Activated CD8-positive, alpha-beta memory T cell treated with anti-CD3 and anti-CD28 coated beads for 36 hours (primary cell): ENCODE results near the gene SLC23A2. TPM values are rescaled to one million over a fixed set of nuclear protein-coding genes. Genes with fewer than 3 reads are reported as not detected.
"Not testable (repeated sequence)": the region's sequence is repeated elsewhere in the genome, so short reads cannot be mapped to it uniquely, and the experiment has no call there.

Experiments
- CTCF ChIA-PET: fragments of 350-600 bp; sonication (Branson Sonifier 250); formaldehyde crosslinking; loops from one replicate; lab custom pipeline; 2021; ENCODE audit warnings: antibody characterized with exemption; lab: Charles Lee
- POLR2A ChIA-PET: fragments of 350-600 bp; sonication (Branson Sonifier 250); formaldehyde crosslinking; loops from one replicate; lab custom pipeline; 2021; ENCODE audit warnings: antibody characterized with exemption; lab: Charles Lee
- total RNA-seq, 2 experiments: library from RNA; stranded (reverse); gene quantifications; one replicate each; pipeline ENCODE4 v1.2.3, GENCODE V29; 2021

Gene SLC23A2
- total RNA-seq, 2 experiments from 2014 or later: 22.3 to 22.9 TPM

GRCh38 chr20:4869290-4870193 is 131.8 kb downstream of the SLC23A2 start:
- ChIA-PET CTCF (no interaction called here), POLR2A (interaction anchor here (0.6 kb wide), 1 partner anchor 45 kb away, joined by 3 read pairs; no protein-coding TSS in a partner anchor)

- ChIA-PET CTCF (no interaction called here), POLR2A (no interaction called here)
These were observed 134.3 kb downstream of the SLC23A2 start for GRCh38 chr20:4867051-4867450.

- CTCF ChIA-PET: no interaction called here
- POLR2A ChIA-PET: no interaction called here
These were observed 134.9 kb downstream of the SLC23A2 start for GRCh38 chr20:4866429-4866828.

- POLR2A ChIA-PET: no interaction called here
- CTCF ChIA-PET: no interaction called here
These were observed 137.0 kb downstream of the SLC23A2 start for GRCh38 chr20:4864311-4864752.

- ChIA-PET CTCF (no interaction called here), POLR2A (no interaction called here)
These were observed 138.6 kb downstream of the SLC23A2 start for GRCh38 chr20:4862661-4863060.

GRCh38 chr20:4861961-4862360 is 139.3 kb downstream of the SLC23A2 start:
- ChIA-PET CTCF (no interaction called here), POLR2A (no interaction called here)

GRCh38 chr20:4858000-4858399 is 143.3 kb downstream of the SLC23A2 start:
- ChIA-PET POLR2A (no interaction called here), CTCF (no interaction called here)

- POLR2A ChIA-PET: no interaction called here
- CTCF ChIA-PET: no interaction called here
These were observed 145.1 kb downstream of the SLC23A2 start for GRCh38 chr20:4856022-4856755.

- ChIA-PET CTCF (no interaction called here), POLR2A (no interaction called here)
These were observed 145.8 kb downstream of the SLC23A2 start for GRCh38 chr20:4855555-4855954.

GRCh38 chr20:4855097-4855496 is 146.2 kb downstream of the SLC23A2 start:
- CTCF ChIA-PET: no interaction called here
- POLR2A ChIA-PET: no interaction called here

GRCh38 chr20:4854561-4854901 is 146.8 kb downstream of the SLC23A2 start:
- CTCF ChIA-PET: no interaction called here
- POLR2A ChIA-PET: no interaction called here

GRCh38 chr20:4853757-4854560 is 147.4 kb downstream of the SLC23A2 start:
- POLR2A ChIA-PET: no interaction called here
- CTCF ChIA-PET: no interaction called here

- ChIA-PET POLR2A (interaction anchor here (0.5 kb wide), 1 partner anchor 975 kb away, joined by 6 read pairs; no protein-coding TSS in a partner anchor), CTCF (no interaction called here)
These were observed 148.3 kb downstream of the SLC23A2 start for GRCh38 chr20:4853004-4853403.

GRCh38 chr20:4850960-4851359 is 150.3 kb downstream of the SLC23A2 start:
- ChIA-PET CTCF (no interaction called here), POLR2A (no interaction called here)

- POLR2A ChIA-PET: not testable (repeated sequence)
- CTCF ChIA-PET: interaction anchor here (0.6 kb wide), 1 partner anchor 218 kb away, joined by 3 read pairs; no protein-coding TSS in a partner anchor
These were observed 152.5 kb downstream of the SLC23A2 start for GRCh38 chr20:4848829-4849228.

GRCh38 chr20:4848041-4848440 is 153.3 kb downstream of the SLC23A2 start:
- CTCF ChIA-PET: no interaction called here
- POLR2A ChIA-PET: no interaction called here

GRCh38 chr20:4846821-4847220 is 154.5 kb downstream of the SLC23A2 start:
- CTCF ChIA-PET: interaction anchor here (0.7 kb wide), 1 partner anchor 30 kb away, joined by 3 read pairs; no protein-coding TSS in a partner anchor

GRCh38 chr20:4844751-4845465 is 156.4 kb downstream of the SLC23A2 start:
- POLR2A ChIA-PET: no interaction called here
- CTCF ChIA-PET: no interaction called here

More at GRCh38 chr20:4846821-4847220, 154.5 kb downstream of the SLC23A2 start:
- POLR2A ChIA-PET: interaction anchor here (0.7 kb wide), 1 partner anchor 109 kb away, joined by 7 read pairs; no protein-coding TSS in a partner anchor

GRCh38 chr20:4844325-4844724 is 157.0 kb downstream of the SLC23A2 start:
- ChIA-PET POLR2A (no interaction called here), CTCF (no interaction called here)
